GM04504 (cell line): ENCODE measurements around the gene CAGE1.
"Not testable (repeated sequence)": the region's sequence is repeated elsewhere in the genome, so short reads cannot be mapped to it uniquely, and the experiment has no call there.

Experiments used
- DNase-seq: peaks from one replicate; pipeline ENCODE4 v3.0.0-alpha.2; 2012; ENCODE audit warnings: low read depth

The CAGE1 gene

GRCh38 chr6:7338031-7338430, 51.5 kb downstream of the CAGE1 start:
- no peak for DNase-seq

- no peak for DNase-seq
Observed at GRCh38 chr6:7335519-7335918, 54.0 kb downstream of the CAGE1 start.

DNA sequence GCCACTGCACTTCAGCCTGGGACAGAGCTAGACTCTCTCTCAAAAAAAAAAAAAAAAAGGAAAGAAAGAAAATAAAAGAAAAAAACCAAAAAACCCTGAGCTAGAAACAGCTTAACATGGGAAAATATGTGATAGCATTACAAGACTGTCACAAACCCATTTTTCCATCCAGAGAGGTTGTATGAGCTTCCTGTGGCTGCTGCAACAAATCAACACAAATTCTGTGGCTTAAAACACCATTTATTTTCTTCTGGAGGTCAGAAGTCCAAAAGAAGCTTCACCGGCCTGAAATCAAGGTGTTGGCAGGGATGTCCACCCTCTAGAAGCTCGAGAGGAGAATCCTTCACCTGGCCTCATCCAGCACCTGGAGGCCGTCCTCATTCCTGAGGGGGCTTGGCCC, 54.9 kb downstream of the CAGE1 start:
- no peak for DNase-seq

- no peak for DNase-seq
Observed at GRCh38 chr6:7332090-7332745, 57.3 kb downstream of the CAGE1 start.

GRCh38 chr6:7331452-7331851, 58.1 kb downstream of the CAGE1 start:
- no peak for DNase-seq

GRCh38 chr6:7328243-7328642, 61.3 kb downstream of the CAGE1 start:
- DNase-seq = no peak

- DNase-seq = no peak
Observed at GRCh38 chr6:7325750-7326149, 63.8 kb downstream of the CAGE1 start.

DNA sequence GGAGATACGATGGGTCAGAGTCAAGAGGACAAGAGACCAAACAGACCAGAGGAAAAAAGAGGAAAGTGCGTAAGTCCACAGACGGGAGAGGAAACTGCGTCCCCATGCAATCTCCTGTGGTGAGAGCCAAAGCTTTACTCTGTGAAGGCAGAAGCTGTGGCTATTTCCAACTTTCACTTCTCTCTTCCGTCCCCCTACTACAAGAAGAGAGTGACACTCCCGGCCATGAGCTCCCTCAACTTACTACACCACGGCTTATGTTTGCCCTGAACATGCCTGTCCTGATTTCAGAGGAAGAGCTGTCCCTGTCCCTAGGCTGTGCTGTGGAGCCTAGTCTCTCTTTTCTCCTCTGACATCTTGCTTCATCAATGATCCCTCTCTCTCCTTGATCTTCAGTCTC, 65.0 kb downstream of the CAGE1 start:
- no peak for DNase-seq

DNA sequence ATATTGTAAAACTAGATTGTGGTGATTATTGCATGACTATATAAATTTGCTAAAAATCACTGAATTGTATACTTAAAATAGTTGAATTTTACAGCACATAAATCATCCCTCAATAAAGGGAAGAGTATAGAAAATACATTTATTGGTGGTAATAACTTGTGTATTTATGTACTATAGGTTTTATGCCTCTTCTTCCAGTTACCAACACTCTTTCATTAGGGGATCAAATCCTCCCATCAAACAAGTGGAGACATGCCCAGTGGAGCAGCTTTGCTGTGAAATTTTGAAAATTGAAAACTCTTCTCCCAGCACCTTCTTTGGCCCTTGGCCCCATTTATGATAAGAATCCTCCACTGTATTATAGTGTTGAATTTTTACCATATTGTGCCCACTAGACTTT, 66.5 kb downstream of the CAGE1 start:
- no peak for DNase-seq

DNA sequence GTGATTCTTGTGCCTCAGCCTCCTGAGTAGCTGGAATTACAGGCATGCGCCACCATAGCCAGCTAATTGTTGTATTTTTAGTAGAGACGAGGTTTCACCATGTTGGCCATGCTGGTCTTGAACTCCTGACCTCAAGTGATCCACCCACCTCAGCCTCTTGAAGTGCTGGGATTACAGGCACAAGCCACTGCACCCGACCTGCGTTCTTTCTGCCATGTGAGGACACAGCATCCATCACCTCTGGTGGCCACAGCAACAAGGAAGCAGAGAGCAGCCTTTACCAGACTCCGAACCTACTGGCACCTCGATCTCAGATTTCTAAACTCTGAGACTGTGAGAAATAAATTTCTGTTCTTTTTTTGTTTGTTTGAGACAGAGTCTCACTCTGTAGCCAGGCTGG, 67.7 kb downstream of the CAGE1 start:
- not testable (repeated sequence) for DNase-seq

GRCh38 chr6:7319406-7319805, 70.1 kb downstream of the CAGE1 start:
- DNase-seq = not testable (repeated sequence)

DNA sequence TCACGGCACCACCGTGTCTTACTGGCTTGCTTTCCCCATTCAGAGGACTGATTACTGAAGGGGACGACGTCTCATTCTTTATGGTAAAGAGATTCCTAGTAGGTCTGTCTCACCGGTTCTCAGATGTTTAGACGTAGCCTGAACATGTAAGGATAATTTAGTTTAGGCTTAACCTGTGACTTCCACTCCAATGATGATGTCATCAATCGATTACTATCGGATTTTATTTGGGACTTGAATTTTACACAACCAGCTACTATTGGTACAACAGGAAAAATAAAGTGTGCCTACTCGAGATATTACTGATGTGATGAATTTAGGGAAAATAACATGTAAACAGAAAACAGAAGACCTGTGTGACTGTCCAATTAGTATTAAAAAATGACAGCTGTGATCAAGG, 72.0 kb downstream of the CAGE1 start:
- DNase-seq = no peak

- no peak for DNase-seq
Observed at GRCh38 chr6:7316658-7317533, 72.6 kb downstream of the CAGE1 start.

DNA sequence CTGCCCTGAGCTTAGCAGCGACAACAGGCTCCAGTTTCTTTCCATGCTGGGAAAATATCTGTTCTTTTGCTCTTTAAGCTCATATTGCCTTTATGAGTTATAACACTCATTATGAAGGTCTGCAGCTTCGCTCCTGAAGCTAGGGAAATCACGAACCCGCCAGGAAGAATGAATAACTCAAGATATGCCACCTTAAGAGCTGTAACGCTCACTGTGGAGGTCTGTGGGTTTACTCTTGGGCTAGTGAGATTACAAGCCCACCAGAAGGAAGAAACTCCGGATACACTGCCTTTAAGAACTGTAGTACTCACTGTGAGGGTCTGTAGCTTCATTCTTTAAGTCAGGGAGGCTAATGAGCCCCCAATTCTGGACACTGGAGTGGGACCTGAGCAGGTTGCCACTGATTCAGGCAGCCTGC, 73.6 kb downstream of the CAGE1 start:
- DNase-seq = no peak

GRCh38 chr6:7315087-7315947, 74.2 kb downstream of the CAGE1 start:
- DNase-seq = not testable (repeated sequence)

DNA sequence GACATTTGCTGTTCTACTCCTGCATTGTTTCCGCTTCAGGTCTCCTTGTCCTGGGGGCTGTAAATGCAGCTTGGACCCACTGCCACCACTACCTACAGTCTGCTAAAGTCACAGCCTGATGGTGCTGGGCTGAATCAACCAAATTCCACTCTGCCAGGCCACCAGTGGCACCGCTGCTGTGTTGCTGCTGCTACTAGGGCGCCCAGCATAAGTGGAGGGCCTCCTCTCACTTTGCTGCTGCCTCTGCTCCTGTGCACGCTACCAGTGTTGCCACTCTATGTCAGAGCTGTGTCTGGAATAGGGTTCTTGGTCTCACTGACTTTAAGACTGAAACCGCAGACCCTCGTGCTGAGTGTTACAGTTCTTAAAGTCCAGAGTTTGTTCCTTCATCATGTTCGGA, 75.1 kb downstream of the CAGE1 start:
- DNase-seq = no peak

DNA sequence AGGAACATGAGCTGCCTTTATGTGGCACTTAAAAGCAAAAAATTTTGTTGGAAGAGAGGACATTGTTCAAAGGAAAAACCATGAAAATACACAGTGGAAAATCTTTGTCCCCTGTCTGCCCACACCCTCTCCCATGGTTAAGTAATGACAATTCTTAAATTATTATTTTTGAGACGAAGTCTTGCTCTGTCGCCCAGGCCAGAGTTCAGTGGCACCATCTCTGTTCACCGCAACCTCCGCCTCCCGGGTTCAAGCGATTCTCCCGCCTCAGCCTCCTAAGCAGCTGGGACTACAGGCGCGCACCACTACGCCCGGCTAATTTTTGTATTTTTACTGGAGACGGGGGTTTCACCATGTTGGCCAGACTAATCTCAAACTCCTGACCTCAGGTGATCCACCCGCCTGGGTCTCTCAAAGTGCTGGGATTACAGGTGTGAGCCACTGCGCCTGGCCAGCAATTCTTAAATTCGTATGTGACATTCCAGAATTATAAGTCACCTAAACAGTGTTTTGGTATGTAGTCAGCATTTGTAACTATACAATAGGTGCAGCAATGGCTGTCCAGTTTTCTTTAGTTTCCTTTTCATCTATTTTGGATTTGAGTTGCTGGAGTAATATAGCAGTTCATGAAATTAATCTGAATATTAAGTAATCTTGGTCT, 75.9 kb downstream of the CAGE1 start:
- DNase-seq = no peak

GRCh38 chr6:7312616-7313504, 76.7 kb downstream of the CAGE1 start, which contains the start of gene SSR1:
Gene SSR1 (minus strand): TSS chr6:7313199. CDS start chr6:7313120, 79 bp downstream.
- peak; percentile 91 for DNase-seq

DNA sequence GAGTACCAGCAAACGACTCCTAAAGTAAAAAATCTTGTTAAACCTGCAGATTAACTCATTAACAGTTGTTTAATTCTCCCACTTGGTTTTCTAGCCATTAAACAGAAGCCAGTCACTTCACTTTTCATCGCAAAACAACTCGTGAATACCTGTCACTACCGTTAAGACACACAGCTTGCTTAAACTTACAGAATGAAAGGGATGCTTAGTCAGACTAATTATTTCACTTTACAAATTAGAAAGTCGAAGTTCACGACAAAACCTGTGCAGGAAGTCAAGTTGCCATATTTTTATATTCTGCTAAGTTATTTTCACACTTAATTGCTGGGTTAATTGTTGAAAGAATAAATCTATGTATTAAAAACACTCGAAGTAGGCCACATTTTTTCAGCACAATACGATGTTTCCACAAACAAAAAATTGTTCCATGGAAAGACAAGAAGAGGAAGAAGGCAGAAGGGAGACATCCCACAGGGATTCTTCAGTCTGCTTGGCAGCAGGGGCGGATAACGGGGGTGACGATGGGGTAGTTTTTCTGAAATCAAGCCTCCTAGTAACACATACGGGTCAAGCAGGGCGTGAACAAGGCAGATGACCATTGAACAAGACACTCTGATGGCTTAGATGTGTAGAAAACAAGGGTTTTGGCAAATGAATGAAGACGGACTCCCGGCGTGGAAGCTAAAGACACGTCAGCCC, 77.5 kb downstream of the CAGE1 start:
- no peak for DNase-seq

DNA sequence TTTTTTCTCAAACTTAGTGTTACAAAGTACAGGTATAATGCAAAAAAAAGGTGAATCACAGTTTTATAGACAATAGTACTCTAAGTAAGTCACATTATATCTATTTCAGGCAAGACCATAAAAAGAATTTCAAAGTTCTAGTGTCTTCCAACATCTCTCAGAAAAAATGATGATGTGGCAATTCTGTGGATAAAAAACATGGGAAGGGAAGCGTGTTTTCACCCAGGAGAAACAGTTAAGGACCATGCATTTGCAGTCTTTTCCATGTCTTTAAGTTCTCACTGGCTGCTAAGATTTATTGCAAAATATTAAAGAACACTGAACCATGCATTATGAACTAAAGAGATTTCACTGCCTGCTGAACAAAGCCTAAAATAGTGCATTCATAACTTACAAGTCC, 78.4 kb downstream of the CAGE1 start:
- DNase-seq = no peak
